Right lobe of liver (tissue), 6 donors: Measurements from ENCODE around the gene TNP1. TPM values are rescaled to one million over a fixed set of nuclear protein-coding genes. Genes with fewer than 3 reads are reported as not detected.

Experiments used
- ATAC-seq, 4 donors: fragments of 200-7000 bp; cut with Tn5 transposase; one replicate each; pipeline ENCODE4 v1.9.1; 2020; ENCODE audit warnings: mild to moderate bottlenecking in 4 of 4, moderate library complexity in 4 of 4
- DNase-seq, 3 donors: peaks; one replicate each; pipeline ENCODE4 v3.0.0-alpha.2; 2020
- H3K27ac ChIP-seq, 3 donors: fragments of 200-600 bp; one replicate each; pipeline ENCODE4 v1.8.0; 2022
- H3K27me3 ChIP-seq, 2 donors: fragments of 200-600 bp; one replicate each; pipeline ENCODE4 v1.8.0; 2022
- H3K36me3 ChIP-seq, 4 donors: fragments of 200-600 bp; sonication (generic) in 1 of 4; one replicate each; pipeline versions ENCODE4 v1.5.1 to v1.8.0; 2017 to 2022; ENCODE audit warnings: control low read depth in 1 of 4
- H3K4me1 ChIP-seq, 4 donors: fragments of 200-600 bp; sonication (generic) in 1 of 4; one replicate each; pipeline versions ENCODE4 v1.5.1 to v1.8.0; 2017 to 2022; ENCODE audit warnings: control low read depth in 1 of 4
- H3K4me3 ChIP-seq, 3 donors: fragments of 200-600 bp; one replicate each; pipeline ENCODE4 v1.8.0; 2022
- H3K9me3 ChIP-seq, 4 donors: fragments of 200-600 bp; sonication (generic) in 1 of 4; one replicate each; pipeline versions ENCODE4 v1.5.1 to v1.8.0; 2017 to 2022; ENCODE audit warnings: control low read depth in 1 of 4
- CTCF ChIP-seq, 4 donors: fragments of 200-600 bp in 3 of 4; fragments of 450-650 bp in 1 of 4; IDR thresholded peaks; one replicate each; pipeline versions ENCODE4 v1.5.1 to v1.8.0; 2016 to 2022; ENCODE audit warnings: antibody characterized with exemption in 4 of 4, mild to moderate bottlenecking in 2 of 4
- POLR2A ChIP-seq: fragments of 450-650 bp; IDR thresholded peaks from one replicate; pipeline ENCODE4 v1.6.1; 2017; ENCODE audit warnings: antibody characterized with exemption, mild to moderate bottlenecking
- WGBS: methylation state at CpG from one replicate; pipeline ENCODE4 v1.1.6; 2018; ENCODE audit warnings: low coverage, low lambda C conversion rate; ENCODE audit not compliant: insufficient coverage; ENCODE audit errors: missing lambda C conversion rate; 5-methylcytosine and 5-hydroxymethylcytosine counted together
- intact Hi-C, 2 donors: fragments of 100-400 bp; cut with DNase I; formaldehyde crosslinking; loops; one replicate each; pipeline versions ENCODE4 v1.11.2 to v1.14.1; 2022
- total RNA-seq, 6 experiments: library from RNA; depleted of rRNA in 2 of 6; stranded (reverse); fragments of >200 nt in 2 of 6; fragmentation: NEBNext Ultra II Directional in 3 of 6; extraction: Animal tissue kit (Norgen Biotek cat#: 25700) in 3 of 6; gene quantifications; one replicate each; pipeline versions ENCODE4 v1.1.0 to v1.2.4, GENCODE V29; 2016 to 2023
- donor health status: DM: no; HTN: yes; CAD: no.
- donor health status: DM: no; HTN: no; CAD: no.
- donor health status: DM: no; HTN: no; CAD: no.
- donor health status: DM: no; HTN: yes; CAD: no.
- donor health status: DM: no; HTN: yes; CAD: no.

TNP1 gene
- total RNA-seq, 6 experiments from 2014 or later, result not detected

- no peaks in the 10 kb centered on the region for H3K9me3 ChIP-seq
- WGBS, result 94% methylated on average over 7 of the region's 32 CpGs
- H3K4me1 ChIP-seq, result no peaks in the 10 kb centered on the region
- DNase-seq (no peak), ATAC-seq (no peak)
- H3K27ac ChIP-seq, result no peak overlapping the region
- intact Hi-C loops, result no loop called here
- no peaks in the 10 kb centered on the region for H3K27me3 ChIP-seq
- TF ChIP-seq POLR2A (no peak), CTCF (IDR thresholded peaks at IDR 0.05) (no peak)
- H3K36me3 ChIP-seq, result no peaks in the 10 kb centered on the region
- no peak overlapping the region for H3K4me3 ChIP-seq
Measured at GRCh38 chr2:216885117-216885553, 25.3 kb upstream of the TNP1 start.

- ATAC-seq, result peak; percentile 55 to 88 (median 65)
- TF ChIP-seq CTCF (IDR thresholded peaks at IDR 0.05), result no peak
- no peak for TF ChIP-seq POLR2A
- H3K27me3 ChIP-seq, result no peaks in the 10 kb centered on the region
Measured at GRCh38 chr2:216884347-216884746, 24.5 kb upstream of the TNP1 start.

GRCh38 chr2:216882876-216883275 is 23.0 kb upstream of the TNP1 start:
- Histone ChIP-seq H3K4me3 (no peak overlapping the region), H3K27ac (no peak overlapping the region), H3K9me3 (no peaks in the 10 kb centered on the region), H3K36me3 (no peaks in the 10 kb centered on the region), H3K4me1 (no peaks in the 10 kb centered on the region), H3K27me3 (no peaks in the 10 kb centered on the region)
- WGBS, result 83% methylated on average over 1 of the region's 6 CpGs
- no peak for TF ChIP-seq POLR2A
- TF ChIP-seq CTCF (IDR thresholded peaks at IDR 0.05), result no peak
- no peak for DNase-seq
- intact Hi-C loops, result no loop called here
- ATAC-seq, result no peak

More at GRCh38 chr2:216884347-216884746, 24.5 kb upstream of the TNP1 start:
- Histone ChIP-seq H3K4me1 (no peaks in the 10 kb centered on the region), H3K4me3 (no peak overlapping the region), H3K36me3 (no peaks in the 10 kb centered on the region), H3K27ac (no peak overlapping the region), H3K9me3 (no peaks in the 10 kb centered on the region)
- no CpG with 5 or more reads among the region's 2 CpGs for WGBS
- peak in 1 of 3 donors; percentile 62 for DNase-seq
- intact Hi-C loops, result no loop called here

- 77% methylated on average over 4 of the region's 4 CpGs for WGBS
- no peaks in the 10 kb centered on the region for H3K9me3 ChIP-seq
- no peak overlapping the region for H3K27ac ChIP-seq
- no peaks in the 10 kb centered on the region for H3K27me3 ChIP-seq
- H3K4me1 ChIP-seq, result no peaks in the 10 kb centered on the region
- ATAC-seq (no peak), DNase-seq (no peak)
- H3K4me3 ChIP-seq, result no peak overlapping the region
- TF ChIP-seq POLR2A (no peak), CTCF (IDR thresholded peaks at IDR 0.05) (no peak)
- no peaks in the 10 kb centered on the region for H3K36me3 ChIP-seq
- intact Hi-C loops, result no loop called here
Measured at GRCh38 chr2:216881411-216881810, 21.5 kb upstream of the TNP1 start.
